GM21723 (cell line): ENCODE measurements around the gene PACSIN3.
"Not testable (repeated sequence)": the region's sequence is repeated elsewhere in the genome, so short reads cannot be mapped to it uniquely, and the experiment has no call there.

Experiments used
- ATAC-seq: cut with Tn5 transposase; IDR thresholded peaks from one replicate; pipeline ENCODE4 v1.9.1; 2021; ENCODE audit warnings: mild to moderate bottlenecking, moderate library complexity; ENCODE audit not compliant: unreplicated experiment

PACSIN3 gene

GRCh38 chr11:47198161-47198560 is 11.9 kb upstream of the PACSIN3 start:
- not testable (repeated sequence) for ATAC-seq

- ATAC-seq = no peak
Measured at GRCh38 chr11:47192111-47192510, 5.9 kb upstream of the PACSIN3 start.

- ATAC-seq = not testable (repeated sequence)
Measured at GRCh38 chr11:47191137-47191536, 4.9 kb upstream of the PACSIN3 start.

- ATAC-seq = no peak
Measured at GRCh38 chr11:47189100-47189834, 3.0 kb upstream of the PACSIN3 start.

- ATAC-seq = no peak
Measured at GRCh38 chr11:47188259-47188658, 2.0 kb upstream of the PACSIN3 start.

GRCh38 chr11:47187723-47188122 is 1.5 kb upstream of the PACSIN3 start:
- ATAC-seq = no peak

- ATAC-seq = peak; percentile 25
Measured at GRCh38 chr11:47186700-47187695, 764 bp upstream of the PACSIN3 start.

GRCh38 chr11:47185305-47186075 is 744 bp downstream of the PACSIN3 start:
- ATAC-seq = peak; percentile 8

- no peak for ATAC-seq
Measured at GRCh38 chr11:47184711-47185304, 1.4 kb downstream of the PACSIN3 start.

GRCh38 chr11:47183969-47184368 is 2.3 kb downstream of the PACSIN3 start:
- ATAC-seq = no peak

GRCh38 chr11:47183031-47183856 is 3.0 kb downstream of the PACSIN3 start:
- no peak for ATAC-seq

- no peak for ATAC-seq
Measured at GRCh38 chr11:47182380-47182779, 3.9 kb downstream of the PACSIN3 start.

GRCh38 chr11:47181271-47181670 is 5.0 kb downstream of the PACSIN3 start:
- no peak for ATAC-seq

GRCh38 chr11:47180006-47180787 is 6.0 kb downstream of the PACSIN3 start:
- ATAC-seq = no peak

GRCh38 chr11:47179655-47179991 is 6.6 kb downstream of the PACSIN3 start:
- no peak for ATAC-seq

GRCh38 chr11:47178737-47179654 is 7.2 kb downstream of the PACSIN3 start:
- no peak for ATAC-seq

- no peak for ATAC-seq
Measured at GRCh38 chr11:47178316-47178715, 7.9 kb downstream of the PACSIN3 start.

GRCh38 chr11:47177846-47178245 is 8.4 kb downstream of the PACSIN3 start:
- ATAC-seq = no peak
